Heart left ventricle (tissue), 13 donors: ENCODE results near the gene TRMT44.

Experiments used
- CTCF ChIP-seq, 12 donors: fragments of 200-600 bp; sonication (generic) in 4 of 12; IDR thresholded peaks; one replicate each; pipeline versions ENCODE4 v1.5.0 to v1.8.0; 2018 to 2022; ENCODE audit warnings: antibody characterized with exemption in 12 of 12, mild to moderate bottlenecking in 5 of 12
- POLR2A ChIP-seq, 2 donors: fragments of 450-650 bp; IDR thresholded peaks; one replicate each; pipeline ENCODE4 v1.6.1; 2017; ENCODE audit warnings: antibody characterized with exemption in 2 of 2, mild to moderate bottlenecking in 2 of 2, moderate library complexity in 2 of 2
- donor health status: ischemic (EF 13 %, LVEDD 7.1; RV severe dilation, severe dysfunction).
- donor health status: DM: no; HTN: yes; CAD: no.
- donor health status: DM: no; HTN: no; CAD: no.
- donor health status: ischemic (EF 25% LVEDD 6.9; RV normal size, moderate dysfunction).
- donor health status: ischemic (EF 25% LVEDD 5.7; RV mildly dilated, moderate dysfunction).
- donor health status: ischemic (EF 35%, LVEDD 5.7; RV mildly dilated, moderate dysfunction).
- donor health status: nonischemic (EF 11% LVEDD 7.7; RV severe dilation, severe dysfunction).
- donor health status: DM: yes; HTN: yes; CAD: no.
- donor health status: PGD.
- donor health status: ischemic (EF 29% LVEDD 5.4; RV normal size, mild dysfunction).
- donor health status: nonischemic (EF 23%, LVEDD 6.1; RV moderate dilation, normal function).

DNA sequence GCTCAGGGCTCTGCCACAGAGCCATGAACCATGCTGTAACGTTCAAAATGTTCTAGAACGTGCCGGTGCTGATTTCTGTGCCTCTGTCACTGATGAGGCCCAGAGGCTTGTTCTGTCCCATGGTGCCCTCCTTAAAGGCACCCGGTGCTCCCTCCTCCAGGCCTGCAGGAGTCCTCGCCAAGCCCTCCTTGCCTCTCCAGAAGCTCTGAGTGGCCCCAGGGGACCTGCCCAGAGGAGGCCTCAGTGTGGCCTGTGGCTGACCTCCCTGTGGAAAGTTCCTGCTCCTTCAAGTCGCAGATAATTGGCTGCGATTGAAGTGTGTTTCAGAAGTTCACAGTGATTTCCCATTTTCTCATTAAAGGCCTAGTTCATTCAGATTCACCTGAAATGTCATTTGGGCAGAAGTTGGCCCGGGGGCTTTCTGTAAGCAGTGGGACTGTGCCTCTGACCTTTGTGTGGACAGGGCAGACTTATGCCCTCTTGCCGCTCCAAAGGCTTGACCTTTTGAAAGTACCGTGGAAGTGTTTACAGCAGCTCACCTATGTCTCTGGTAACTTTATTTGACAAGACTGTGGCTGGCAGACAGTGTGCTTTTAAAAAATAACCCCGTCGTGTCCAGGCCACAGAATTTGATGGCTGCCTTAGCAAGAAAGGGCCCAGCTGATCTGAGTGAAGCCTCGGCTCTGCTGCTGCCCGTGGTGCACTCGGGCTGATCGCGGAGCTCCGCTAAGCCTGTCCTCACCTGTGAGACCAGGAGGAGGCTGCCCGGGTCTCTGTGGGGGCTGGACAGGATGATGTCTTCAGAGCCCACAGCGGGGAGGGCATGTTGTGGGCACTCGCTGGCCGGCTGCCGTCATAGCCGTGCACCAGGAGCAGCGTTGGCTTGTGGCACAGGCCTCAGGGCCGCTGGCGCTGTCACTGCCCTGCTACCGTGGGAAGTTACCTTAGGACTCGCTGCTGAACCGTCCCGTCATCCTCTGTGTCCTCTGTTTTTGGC lies 25.3 kb downstream of the TRMT44 start:
- TF ChIP-seq CTCF (IDR thresholded peaks at IDR 0.05) (no peak), POLR2A (IDR thresholded peaks at IDR 0.05) (no peak)
